Thyroid gland (tissue), 4 donors: ENCODE data around the gene CSF1R.

Experiments
- CTCF ChIP-seq, 6 experiments: fragments of 200-600 bp in 3 of 6; fragments of 450-650 bp in 3 of 6; sonication (generic) in 3 of 6; IDR thresholded peaks; one replicate each; pipeline ENCODE4 v1.5.1; 2016 to 2019; ENCODE audit warnings: antibody characterized with exemption in 6 of 6, mild to moderate bottlenecking in 2 of 6, inconsistent platforms in 1 of 6, moderate library complexity in 1 of 6
- POLR2A ChIP-seq, 2 donors: fragments of 450-650 bp; IDR thresholded peaks; one replicate each; pipeline ENCODE4 v1.6.1; 2017; ENCODE audit warnings: antibody characterized with exemption in 2 of 2, mild to moderate bottlenecking in 2 of 2, moderate library complexity in 1 of 2

- TF ChIP-seq POLR2A (IDR thresholded peaks at IDR 0.05) (no peak), CTCF (IDR thresholded peaks at IDR 0.05) (no peak)
Measured at GRCh38 chr5:150062216-150062922, 24.0 kb downstream of the CSF1R start.
